Measurements from ENCODE around the gene KCNK10. TPM values are rescaled to one million over a fixed set of nuclear protein-coding genes. Genes with fewer than 3 reads are reported as not detected.

Gene KCNK10
- total and polyA plus RNA-seq, 2 of the 8 experiments (the other 6 are each of a cell fraction or from before 2014, with no cell fraction given): 0.45 to 0.63 TPM

DNA sequence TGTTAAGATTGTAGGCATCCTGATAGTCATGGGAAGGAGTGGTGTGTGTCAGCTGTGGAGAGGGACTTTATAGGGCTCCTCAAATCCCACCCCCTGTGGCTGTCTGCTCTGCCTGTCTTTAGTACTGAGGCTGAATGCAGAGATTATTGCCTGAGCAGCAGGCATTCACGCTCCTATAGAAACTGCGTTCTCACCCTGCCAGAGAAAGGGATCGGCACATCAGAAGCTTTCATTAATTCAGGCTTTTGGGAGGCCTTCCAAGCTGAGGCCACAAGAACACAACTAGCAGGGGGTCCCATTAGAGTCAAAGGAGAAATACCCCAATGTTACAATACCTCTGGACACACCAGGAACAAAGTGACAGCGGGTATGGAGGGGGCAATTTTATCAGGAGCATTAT is 12.6 kb downstream of the KCNK10 start:
- H2BK15ac ChIP-seq (ENCODE audit: low read length): no peak overlapping the region
- no peak overlapping the region for H3K23ac ChIP-seq (ENCODE audit: insufficient read length)
- no peak overlapping the region for H2BK20ac ChIP-seq (ENCODE audit: low read length)
- no peak overlapping the region for H3K27ac ChIP-seq (ENCODE audit: low read depth, low read length)
- H3K4me2 ChIP-seq (ENCODE audit: insufficient read depth in 1 of 2, low read depth in 2 of 2, low read length in 2 of 2): no peak overlapping the region
- ChIA-PET CTCF (ENCODE audit: partially characterized antibody) (interaction anchor here (1.2 kb wide), 1 partner anchor 121 kb away, joined by 3 read pairs; no protein-coding TSS in a partner anchor), POLR2A (ENCODE audit: partially characterized antibody) (no interaction called here)
- H3K4me1 ChIP-seq (replicated peaks in 1 of 4; ENCODE audit: control insufficient read depth in 3 of 4, insufficient read depth in 4 of 4, low read length in 3 of 4): 0 out of 7 replicates have a peak, but pooled peaks cover 0 to 2% (median 0%) of the 10 kb centered on the region in 4 experiments
- H3K4me3 ChIP-seq (ENCODE audit: extremely low read depth in 1 of 4, insufficient read depth in 2 of 4, low read depth in 3 of 4, low read length in 4 of 4): no peak overlapping the region
- no peak overlapping the region for H3K56ac ChIP-seq (replicated peaks; ENCODE audit: insufficient read length, low read depth, low read length)
- H3K4ac ChIP-seq (replicated peaks; ENCODE audit: insufficient read length, low read depth, low read length): no peak overlapping the region
- H4K20me1 ChIP-seq (replicated peaks in 1 of 2; ENCODE audit: control insufficient read depth in 1 of 2, insufficient read depth in 2 of 2, low read length in 2 of 2): no peaks in the 10 kb centered on the region
- H3K18ac ChIP-seq (ENCODE audit: extremely low read depth, low read length): no peak overlapping the region
- H3K14ac ChIP-seq (ENCODE audit: insufficient read length): no peak overlapping the region
- H2AFZ ChIP-seq (ENCODE audit: low read length): no peak overlapping the region
- no peak overlapping the region for H4K8ac ChIP-seq (ENCODE audit: extremely low read depth, insufficient read depth, low read length)
- no peaks in the 10 kb centered on the region for H3K9me3 ChIP-seq (ENCODE audit: insufficient read depth in 2 of 2, low read depth in 1 of 2, low read length in 1 of 2)
- H2BK120ac ChIP-seq (replicated peaks; ENCODE audit: low read depth, low read length): no peak overlapping the region
- WGBS, 2 experiments (ENCODE audit: extremely low coverage in 1 of 2, insufficient coverage in 1 of 2, insufficient read length in 1 of 2, insufficient replicate concordance in 2 of 2, low coverage in 1 of 2, low lambda C conversion rate in 2 of 2, missing lambda C conversion rate in 1 of 2): 87% methylated on average over 4 of the region's 4 CpGs; no CpG with 5 or more reads in 1 of the 2 experiments
- H3K27me3 ChIP-seq (replicated peaks in 1 of 4; ENCODE audit: control insufficient read depth in 3 of 4, extremely low read depth in 1 of 4, insufficient read depth in 3 of 4, low read length in 3 of 4): no peaks in the 10 kb centered on the region
- H4K91ac ChIP-seq (replicated peaks; ENCODE audit: insufficient read length, low read length): no peak overlapping the region
- no peaks in the 10 kb centered on the region for H3K79me1 ChIP-seq (ENCODE audit: low read depth, low read length)
- H3K23me2 ChIP-seq (ENCODE audit: low read depth, low read length): no peaks in the 10 kb centered on the region
- DNase-seq (ENCODE audit: low read depth in 1 of 2, low spot score in 2 of 2) (no peak), FAIRE-seq (no peak)
- H2BK12ac ChIP-seq (ENCODE audit: low read depth, low read length): no peak overlapping the region
- H4K5ac ChIP-seq (ENCODE audit: insufficient read length, low read depth, low read length): no peak overlapping the region
- no peak overlapping the region for H3K9ac ChIP-seq (replicated peaks in 1 of 4; ENCODE audit: extremely low read depth in 1 of 4, low read depth in 3 of 4, low read length in 3 of 4)
- TF ChIP-seq CREB1 (IDR thresholded peaks at IDR 0.05) (no peak), SIX5 (IDR thresholded peaks at IDR 0.05; ENCODE audit: low read depth, low read length) (no peak), RNF2 (IDR thresholded peaks at IDR 0.05; ENCODE audit: borderline replicate concordance, low read depth, low read length, missing control alignments, poor library complexity, severe bottlenecking) (no peak), JUN (IDR thresholded peaks at IDR 0.05; ENCODE audit: low read depth, low read length) (no peak), NANOG (IDR thresholded peaks at IDR 0.05; ENCODE audit: insufficient read depth, low read depth, low read length, poor library complexity, severe bottlenecking) (no peak)
- no peak overlapping the region for H2AK5ac ChIP-seq (ENCODE audit: low read depth, low read length)
- H3K79me2 ChIP-seq (ENCODE audit: control insufficient read depth in 1 of 2, insufficient read depth in 2 of 2, low read length in 2 of 2): no peaks in the 10 kb centered on the region
- H3K36me3 ChIP-seq (ENCODE audit: control insufficient read depth in 2 of 4, insufficient read depth in 4 of 4, low read length in 3 of 4): no peaks in the 10 kb centered on the region
- H2BK5ac ChIP-seq (ENCODE audit: low read depth, low read length): no peak overlapping the region

All from H1 (cell line).